ENCODE results near the gene TRMT2B.

- TF ChIP-seq REST (IDR thresholded peaks at IDR 0.05): no peak
- TF ChIP-seq RAD21 (IDR thresholded peaks at IDR 0.05): no peak
- no peak for TF ChIP-seq SP1 (IDR thresholded peaks at IDR 0.05)
- no peak for TF ChIP-seq CTCF (IDR thresholded peaks at IDR 0.05; ENCODE audit: low read depth, low read length, missing input control)
- no peak for TF ChIP-seq RXRA (IDR thresholded peaks at IDR 0.05)
- TF ChIP-seq GABPA (IDR thresholded peaks at IDR 0.05 in 1 of 2, conservative IDR thresholded peaks at IDR 0.05 in 1 of 2): no peak
- no peak for TF ChIP-seq JUND (IDR thresholded peaks at IDR 0.05)
- no peak for TF ChIP-seq ZBTB33 (IDR thresholded peaks at IDR 0.05)
- TF ChIP-seq ATF3 (IDR thresholded peaks at IDR 0.05): no peak
- no peak for TF ChIP-seq TAF1 (conservative IDR thresholded peaks at IDR 0.05)
These were observed 57.3 kb downstream of the TRMT2B start for GRCh38 chrX:100994352-100995281.
